HCT116 (cell line): Measurements from ENCODE around the gene AMACR. TPM values are rescaled to one million over a fixed set of nuclear protein-coding genes. Genes with fewer than 3 reads are reported as not detected.

Experiments used
- ATAC-seq: fragments of 200-7000 bp; cut with Tn5 transposase; 2 replicates; pipeline ENCODE4 v1.9.1; 2020; ENCODE audit warnings: mild to moderate bottlenecking, moderate library complexity
- BruUV-seq: library from RNA; stranded (reverse); fragments of 400-500 nt; replicated peaks from 2 replicates; lab custom pipeline; 2021; lab: Mats Ljungman, UMichigan
- CTCF ChIA-PET: fragments of 300-600 bp; sonication (Branson Sonifier 250); formaldehyde crosslinking; loops from one replicate; lab custom pipeline; 2021; ENCODE audit warnings: antibody characterized with exemption; lab: Charles Lee
- POLR2A ChIA-PET: fragments of 300-600, 350-600 bp; sonication (Branson Sonifier 250); formaldehyde crosslinking; loops from one replicate; lab custom pipeline; 2021; ENCODE audit warnings: antibody characterized with exemption; lab: Charles Lee
- RAD21 ChIA-PET, 2 experiments: fragments of 300-600 bp; sonication (Branson Sonifier 250); formaldehyde crosslinking; loops; one replicate each; lab custom pipeline; 2023; ENCODE audit warnings: low total read pairs in 2 of 2; ENCODE audit not compliant: uncharacterized antibody in 2 of 2, unreplicated experiment in 2 of 2, low non-redundant PET in 1 of 2; lab: Charles Lee
- DNase-seq: peaks from one replicate; pipeline ENCODE4 v3.0.0-alpha.2; 2010; ENCODE audit warnings: low read depth, low spot score
- H2AFZ ChIP-seq: fragments of 200-600 bp; shearing (Covaris generic), sonication (generic); 2 replicates; pipeline ENCODE4 v1.6.1; 2017; ENCODE audit warnings: low read depth, mixed run types, mixed read lengths, antibody characterized with exemption, low read length; ENCODE audit not compliant: poor library complexity, severe bottlenecking
- H3K27ac ChIP-seq: 2 replicates; pipeline ENCODE4 v1.5.1; 2012; ENCODE audit warnings: low read depth, low read length
- H3K27me3 ChIP-seq: fragments of 200-600 bp; sonication (generic); 2 replicates; pipeline ENCODE4 v1.6.1; 2016; ENCODE audit warnings: mixed run types, low read length, mixed read lengths; ENCODE audit not compliant: insufficient read depth
- H3K36me3 ChIP-seq, 2 experiments: fragments of 200-500 bp in 1 of 2; fragments of 200-600 bp in 1 of 2; sonication (Bioruptor generic) in 1 of 2; sonication (generic) in 1 of 2; 2 replicates each; pipeline versions ENCODE4 v1.5.1 to v1.6.1; 2014 to 2016; ENCODE audit warnings: low read length in 2 of 2, inconsistent platforms in 1 of 2, mixed read lengths in 1 of 2, mixed run types in 1 of 2; ENCODE audit not compliant: insufficient read depth in 2 of 2, control insufficient read depth in 1 of 2
- H3K4me1 ChIP-seq, 2 experiments: fragments of 200-600 bp in 1 of 2; sonication (generic) in 1 of 2; 2 replicates each; pipeline versions ENCODE4 v1.5.1 to v1.6.1; 2012 to 2017; ENCODE audit warnings: low read length in 2 of 2, inconsistent platforms in 1 of 2, mild to moderate bottlenecking in 1 of 2, mixed read lengths in 1 of 2, mixed run types in 1 of 2, moderate library complexity in 1 of 2; ENCODE audit not compliant: insufficient read depth in 2 of 2, control insufficient read depth in 1 of 2
- H3K4me2 ChIP-seq: fragments of 200-600 bp; sonication (generic); 2 replicates; pipeline ENCODE4 v1.6.1; 2017; ENCODE audit warnings: mixed run types, low read length, mixed read lengths
- H3K4me3 ChIP-seq, 2 experiments: fragments of 200-600 bp in 1 of 2; sonication (generic) in 1 of 2; replicated peaks in 1 of 2; 2 replicates each; pipeline ENCODE4 v1.5.1; 2011 to 2016; ENCODE audit warnings: low read length in 2 of 2, control low read depth in 1 of 2, low read depth in 1 of 2, mild to moderate bottlenecking in 1 of 2, mixed read lengths in 1 of 2, mixed run types in 1 of 2
- H3K79me2 ChIP-seq: fragments of 200-600 bp; sonication (generic); 2 replicates; pipeline ENCODE4 v1.6.1; 2017; ENCODE audit warnings: mild to moderate bottlenecking, mixed run types, low read length, moderate library complexity, mixed read lengths; ENCODE audit not compliant: insufficient read depth
- H3K9ac ChIP-seq: fragments of 200-600 bp; sonication (generic); 2 replicates; pipeline ENCODE4 v1.6.1; 2016; ENCODE audit warnings: low read length, mixed read lengths
- H3K9me2 ChIP-seq: fragments of 200-600 bp; sonication (generic), shearing (Covaris generic); 2 replicates; pipeline ENCODE4 v1.6.1; 2017; ENCODE audit warnings: mixed run types, mild to moderate bottlenecking, moderate library complexity; ENCODE audit not compliant: insufficient read depth
- H3K9me3 ChIP-seq, 2 experiments: fragments of 200-500 bp in 1 of 2; fragments of 200-600 bp in 1 of 2; sonication (Bioruptor generic) in 1 of 2; sonication (generic) in 1 of 2; 2 replicates each; pipeline ENCODE4 v1.6.1; 2014 to 2017; ENCODE audit warnings: low read length in 2 of 2, mixed read lengths in 2 of 2, inconsistent platforms in 1 of 2, low read depth in 1 of 2, mild to moderate bottlenecking in 1 of 2, mixed run types in 1 of 2, moderate library complexity in 1 of 2; ENCODE audit not compliant: control insufficient read depth in 1 of 2, insufficient read depth in 1 of 2
- H4K20me1 ChIP-seq: fragments of 200-600 bp; sonication (generic), shearing (Covaris generic); 2 replicates; pipeline ENCODE4 v1.6.1; 2017; ENCODE audit warnings: mixed run types, mild to moderate bottlenecking, moderate library complexity; ENCODE audit not compliant: insufficient read depth
- CBX3 ChIP-seq: IDR thresholded peaks from 2 replicates; pipeline ENCODE4 v1.6.1; 2012; ENCODE audit warnings: low read depth
- CEBPB ChIP-seq: IDR thresholded peaks from 2 replicates; pipeline ENCODE4 v1.6.1; 2012; ENCODE audit warnings: low read depth
- ELF1 ChIP-seq: IDR thresholded peaks from 2 replicates; pipeline ENCODE4 v1.6.1; 2012; ENCODE audit warnings: low read depth, borderline replicate concordance
- EZH2 ChIP-seq: fragments of 200-600 bp; sonication (generic); IDR thresholded peaks from 2 replicates; pipeline ENCODE4 v1.6.1; 2017; ENCODE audit warnings: antibody characterized with exemption, mixed run types
- EZH2phosphoT487 ChIP-seq: fragments of 200-600 bp; IDR thresholded peaks from 2 replicates; pipeline ENCODE4 v1.6.1; 2018; ENCODE audit warnings: antibody characterized with exemption, borderline replicate concordance
- FOSL1 ChIP-seq: IDR thresholded peaks from 2 replicates; pipeline ENCODE4 v1.6.1; 2012; ENCODE audit warnings: low read depth
- POLR2A ChIP-seq: IDR thresholded peaks from 2 replicates; pipeline ENCODE4 v1.7.0; 2011; ENCODE audit warnings: borderline replicate concordance; ENCODE audit not compliant: insufficient read depth, insufficient read length; ENCODE audit errors: extremely low read depth
- POLR2AphosphoS5 ChIP-seq: IDR thresholded peaks from 2 replicates; pipeline ENCODE4 v1.6.1; 2011; ENCODE audit warnings: mild to moderate bottlenecking, low read depth, low read length, moderate library complexity
- SIN3A ChIP-seq: IDR thresholded peaks from 2 replicates; pipeline ENCODE4 v1.6.1; 2012; ENCODE audit warnings: low read depth
- SRF ChIP-seq: IDR thresholded peaks from 2 replicates; pipeline ENCODE4 v1.6.1; 2012; ENCODE audit warnings: low read depth
- YY1 ChIP-seq: IDR thresholded peaks from 2 replicates; pipeline ENCODE4 v1.6.1; 2011; ENCODE audit warnings: low read length, low read depth, moderate library complexity, mild to moderate bottlenecking; ENCODE audit not compliant: insufficient replicate concordance; ENCODE audit errors: extremely low read depth
- ZFX ChIP-seq: fragments of 450-650 bp; IDR thresholded peaks from 2 replicates; pipeline ENCODE4 v1.6.1; 2017
- ZNF274 ChIP-seq: fragments of 200-500 bp; sonication (Bioruptor generic); IDR thresholded peaks from 2 replicates; pipeline ENCODE4 v1.6.1; 2014; ENCODE audit warnings: mild to moderate bottlenecking, low read depth, low read length, inconsistent platforms
- intact Hi-C: fragments of 100-400 bp; cut with micrococcal nuclease; formaldehyde crosslinking; loops from 2 replicates; pipeline ENCODE4 v1.10.0; 2022
- total RNA-seq: library from RNA; stranded (reverse); gene quantifications from one replicate; pipeline ENCODE4 v1.2.1, GENCODE V29; 2021; ENCODE audit not compliant: unreplicated experiment
- TF ChIP-seq, protein P1 (sequence below): IDR thresholded peaks from 2 replicates; pipeline ENCODE4 v1.6.1; 2012
- TF ChIP-seq, protein P2 (sequence below): IDR thresholded peaks from 2 replicates; pipeline ENCODE4 v1.6.1; 2011; ENCODE audit warnings: mild to moderate bottlenecking, low read length, moderate library complexity; ENCODE audit not compliant: insufficient replicate concordance; ENCODE audit errors: extremely low read depth

AMACR gene
- total RNA-seq, 1 experiment from 2014 or later: 4.3 TPM

DNA sequence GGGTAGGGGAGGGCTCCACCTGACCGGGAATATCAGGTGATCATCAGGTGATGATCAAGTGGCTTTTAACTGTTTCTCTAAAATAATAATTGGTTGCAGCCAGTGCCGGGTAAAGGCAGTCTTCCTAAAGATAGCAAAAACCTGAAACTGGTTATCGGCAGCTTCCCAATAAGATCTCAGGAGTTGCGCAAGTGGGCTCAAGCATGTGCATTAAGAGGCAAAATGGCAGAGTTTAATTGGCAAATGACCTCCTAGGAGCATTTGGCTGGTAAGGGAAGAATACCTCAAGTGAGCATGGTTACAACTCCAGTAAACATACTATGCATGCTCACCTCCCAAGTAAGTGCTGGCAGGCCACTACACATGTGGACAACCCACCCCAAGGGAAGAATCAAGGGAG lies 31.0 kb upstream of the AMACR start:
- Histone ChIP-seq H4K20me1 (no peaks in the 10 kb centered on the region; the same call in 1 of the 2 replicates), H3K27ac (no peak overlapping the region), H2AFZ (no peak overlapping the region), H3K9me2 (no peaks in the 10 kb centered on the region), H3K36me3 (no peaks in the 10 kb centered on the region), H3K79me2 (no peaks in the 10 kb centered on the region), H3K27me3 (no peaks in the 10 kb centered on the region), H3K9ac (no peak overlapping the region), H3K9me3 (no peaks in the 10 kb centered on the region), H3K4me1 (no peaks in the 10 kb centered on the region), H3K4me3 (no peak overlapping the region), H3K4me2 (no peak overlapping the region)
- POLR2A ChIA-PET: no interaction called here
- ATAC-seq (no peak), DNase-seq (no peak)
- RAD21 ChIA-PET: no interaction called here
- TF ChIP-seq POLR2AphosphoS5 (no peak), EZH2 (no peak), SRF (no peak), CBX3 (no peak), ELF1 (no peak), EZH2phosphoT487 (no peak), POLR2A (no peak), ZNF274 (no peak), ZFX (no peak), CEBPB (no peak), SIN3A (no peak), FOSL1 (no peak), YY1 (no peak)
- TF ChIP-seq, protein P1, sequence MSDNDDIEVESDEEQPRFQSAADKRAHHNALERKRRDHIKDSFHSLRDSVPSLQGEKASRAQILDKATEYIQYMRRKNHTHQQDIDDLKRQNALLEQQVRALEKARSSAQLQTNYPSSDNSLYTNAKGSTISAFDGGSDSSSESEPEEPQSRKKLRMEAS: no peak
- TF ChIP-seq, protein P2, sequence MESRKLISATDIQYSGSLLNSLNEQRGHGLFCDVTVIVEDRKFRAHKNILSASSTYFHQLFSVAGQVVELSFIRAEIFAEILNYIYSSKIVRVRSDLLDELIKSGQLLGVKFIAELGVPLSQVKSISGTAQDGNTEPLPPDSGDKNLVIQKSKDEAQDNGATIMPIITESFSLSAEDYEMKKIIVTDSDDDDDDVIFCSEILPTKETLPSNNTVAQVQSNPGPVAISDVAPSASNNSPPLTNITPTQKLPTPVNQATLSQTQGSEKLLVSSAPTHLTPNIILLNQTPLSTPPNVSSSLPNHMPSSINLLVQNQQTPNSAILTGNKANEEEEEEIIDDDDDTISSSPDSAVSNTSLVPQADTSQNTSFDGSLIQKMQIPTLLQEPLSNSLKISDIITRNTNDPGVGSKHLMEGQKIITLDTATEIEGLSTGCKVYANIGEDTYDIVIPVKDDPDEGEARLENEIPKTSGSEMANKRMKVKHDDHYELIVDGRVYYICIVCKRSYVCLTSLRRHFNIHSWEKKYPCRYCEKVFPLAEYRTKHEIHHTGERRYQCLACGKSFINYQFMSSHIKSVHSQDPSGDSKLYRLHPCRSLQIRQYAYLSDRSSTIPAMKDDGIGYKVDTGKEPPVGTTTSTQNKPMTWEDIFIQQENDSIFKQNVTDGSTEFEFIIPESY: no peak
- intact Hi-C loops: no loop called here
- CTCF ChIA-PET: no interaction called here
- no TSS peak for BruUV-seq
